Ishikawa (cell line): ENCODE data around the gene SREBF1.

ENCODE experiments used
- CEBPB ChIP-seq: IDR thresholded peaks from 2 replicates; pipeline ENCODE4 v1.6.1; 2012
- CREB1 ChIP-seq: IDR thresholded peaks from 2 replicates; pipeline ENCODE4 v1.6.1; 2012; ENCODE audit warnings: low read depth
- EP300 ChIP-seq: IDR thresholded peaks from 2 replicates; pipeline ENCODE4 v1.6.1; 2012; ENCODE audit warnings: borderline replicate concordance
- FOXM1 ChIP-seq: IDR thresholded peaks from 2 replicates; pipeline ENCODE4 v1.6.1; 2012; ENCODE audit warnings: low read depth, borderline replicate concordance
- RAD21 ChIP-seq: IDR thresholded peaks from 2 replicates; pipeline ENCODE4 v1.6.1; 2012; ENCODE audit warnings: low read depth
- TAF1 ChIP-seq: IDR thresholded peaks from 2 replicates; pipeline ENCODE4 v1.6.1; 2012; ENCODE audit warnings: low read depth, mild to moderate bottlenecking
- TEAD4 ChIP-seq: IDR thresholded peaks from 2 replicates; pipeline ENCODE4 v1.6.1; 2012
- YY1 ChIP-seq: IDR thresholded peaks from 2 replicates; pipeline ENCODE4 v1.6.1; 2012; ENCODE audit warnings: low read depth
- ZBTB7A ChIP-seq: IDR thresholded peaks from 2 replicates; pipeline ENCODE4 v1.6.1; 2012; ENCODE audit warnings: low read depth
- TF ChIP-seq, protein P1 (sequence below): IDR thresholded peaks from 2 replicates; pipeline ENCODE4 v1.6.1; 2012
- TF ChIP-seq, protein P2 (sequence below): IDR thresholded peaks from 2 replicates; pipeline ENCODE4 v1.6.1; 2012; ENCODE audit warnings: low read depth, mild to moderate bottlenecking
- TF ChIP-seq, protein P3 (sequence below): IDR thresholded peaks from 2 replicates; pipeline ENCODE4 v1.6.1; 2012

GRCh38 chr17:17801800-17802481 is 34.8 kb downstream of the SREBF1 start:
- TF ChIP-seq TEAD4 (no peak), TAF1 (no peak), EP300 (no peak), RAD21 (no peak), CREB1 (no peak), ZBTB7A (no peak), FOXM1 (no peak), YY1 (no peak), CEBPB (no peak)
- TF ChIP-seq, protein P1, sequence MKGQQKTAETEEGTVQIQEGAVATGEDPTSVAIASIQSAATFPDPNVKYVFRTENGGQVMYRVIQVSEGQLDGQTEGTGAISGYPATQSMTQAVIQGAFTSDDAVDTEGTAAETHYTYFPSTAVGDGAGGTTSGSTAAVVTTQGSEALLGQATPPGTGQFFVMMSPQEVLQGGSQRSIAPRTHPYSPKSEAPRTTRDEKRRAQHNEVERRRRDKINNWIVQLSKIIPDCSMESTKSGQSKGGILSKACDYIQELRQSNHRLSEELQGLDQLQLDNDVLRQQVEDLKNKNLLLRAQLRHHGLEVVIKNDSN, result no peak
- TF ChIP-seq, protein P2, sequence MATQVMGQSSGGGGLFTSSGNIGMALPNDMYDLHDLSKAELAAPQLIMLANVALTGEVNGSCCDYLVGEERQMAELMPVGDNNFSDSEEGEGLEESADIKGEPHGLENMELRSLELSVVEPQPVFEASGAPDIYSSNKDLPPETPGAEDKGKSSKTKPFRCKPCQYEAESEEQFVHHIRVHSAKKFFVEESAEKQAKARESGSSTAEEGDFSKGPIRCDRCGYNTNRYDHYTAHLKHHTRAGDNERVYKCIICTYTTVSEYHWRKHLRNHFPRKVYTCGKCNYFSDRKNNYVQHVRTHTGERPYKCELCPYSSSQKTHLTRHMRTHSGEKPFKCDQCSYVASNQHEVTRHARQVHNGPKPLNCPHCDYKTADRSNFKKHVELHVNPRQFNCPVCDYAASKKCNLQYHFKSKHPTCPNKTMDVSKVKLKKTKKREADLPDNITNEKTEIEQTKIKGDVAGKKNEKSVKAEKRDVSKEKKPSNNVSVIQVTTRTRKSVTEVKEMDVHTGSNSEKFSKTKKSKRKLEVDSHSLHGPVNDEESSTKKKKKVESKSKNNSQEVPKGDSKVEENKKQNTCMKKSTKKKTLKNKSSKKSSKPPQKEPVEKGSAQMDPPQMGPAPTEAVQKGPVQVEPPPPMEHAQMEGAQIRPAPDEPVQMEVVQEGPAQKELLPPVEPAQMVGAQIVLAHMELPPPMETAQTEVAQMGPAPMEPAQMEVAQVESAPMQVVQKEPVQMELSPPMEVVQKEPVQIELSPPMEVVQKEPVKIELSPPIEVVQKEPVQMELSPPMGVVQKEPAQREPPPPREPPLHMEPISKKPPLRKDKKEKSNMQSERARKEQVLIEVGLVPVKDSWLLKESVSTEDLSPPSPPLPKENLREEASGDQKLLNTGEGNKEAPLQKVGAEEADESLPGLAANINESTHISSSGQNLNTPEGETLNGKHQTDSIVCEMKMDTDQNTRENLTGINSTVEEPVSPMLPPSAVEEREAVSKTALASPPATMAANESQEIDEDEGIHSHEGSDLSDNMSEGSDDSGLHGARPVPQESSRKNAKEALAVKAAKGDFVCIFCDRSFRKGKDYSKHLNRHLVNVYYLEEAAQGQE, result no peak
- TF ChIP-seq, protein P3, sequence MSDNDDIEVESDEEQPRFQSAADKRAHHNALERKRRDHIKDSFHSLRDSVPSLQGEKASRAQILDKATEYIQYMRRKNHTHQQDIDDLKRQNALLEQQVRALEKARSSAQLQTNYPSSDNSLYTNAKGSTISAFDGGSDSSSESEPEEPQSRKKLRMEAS, result no peak
